Stimulated activated CD4-positive, alpha-beta T cell treated with anti-CD3 and anti-CD28 coated beads, TNF-alpha, amount 100 ng/mL, for 4 hours (primary cell): Measurements from ENCODE around the gene NUP43.
"Not testable (repeated sequence)": the region's sequence is repeated elsewhere in the genome, so short reads cannot be mapped to it uniquely, and the experiment has no call there.

Experiments used
- DNase-seq, 3 experiments: peaks; one replicate each; pipeline ENCODE4 v3.0.0-alpha.2; 2020; ENCODE audit warnings: low read depth in 3 of 3

The NUP43 gene

DNA sequence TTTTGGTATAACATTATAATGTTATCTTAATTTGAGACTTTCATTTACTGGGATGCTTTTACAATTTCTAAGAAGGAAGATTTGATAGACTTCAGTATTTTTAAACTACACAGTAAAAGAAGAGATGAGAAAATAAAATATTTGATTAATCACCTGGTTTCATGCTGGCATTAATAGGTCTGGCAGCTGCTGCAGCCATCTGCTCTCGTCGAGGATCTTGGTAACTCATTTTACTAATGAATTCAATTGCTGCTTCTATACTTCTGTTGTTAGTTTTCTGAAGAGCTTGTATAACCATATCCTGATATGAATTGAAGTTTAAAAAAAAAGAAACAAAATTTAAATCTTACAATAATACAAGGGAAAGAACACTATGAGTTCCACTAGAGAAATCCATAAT is 51.4 kb downstream of the NUP43 start:
- DNase-seq: no peak

DNA sequence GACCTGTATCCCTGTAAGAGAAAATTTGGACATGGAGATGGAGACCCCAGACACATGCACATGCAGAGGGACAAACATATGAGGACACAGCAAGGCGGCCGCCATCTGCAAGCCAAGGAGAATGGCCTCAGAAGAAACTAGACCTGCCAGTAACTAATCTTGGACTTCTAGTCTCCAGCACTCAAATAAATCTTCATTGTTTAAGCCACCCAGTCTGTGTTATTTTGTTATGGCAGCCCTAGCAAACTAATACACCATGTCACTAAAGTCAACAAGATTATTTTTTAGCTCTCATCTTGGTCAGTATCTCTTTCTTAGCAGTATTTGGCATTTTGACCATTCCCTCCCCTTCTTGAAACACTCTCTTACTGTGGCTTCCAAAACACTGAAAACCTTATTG is 55.1 kb downstream of the NUP43 start:
- DNase-seq: no peak

DNA sequence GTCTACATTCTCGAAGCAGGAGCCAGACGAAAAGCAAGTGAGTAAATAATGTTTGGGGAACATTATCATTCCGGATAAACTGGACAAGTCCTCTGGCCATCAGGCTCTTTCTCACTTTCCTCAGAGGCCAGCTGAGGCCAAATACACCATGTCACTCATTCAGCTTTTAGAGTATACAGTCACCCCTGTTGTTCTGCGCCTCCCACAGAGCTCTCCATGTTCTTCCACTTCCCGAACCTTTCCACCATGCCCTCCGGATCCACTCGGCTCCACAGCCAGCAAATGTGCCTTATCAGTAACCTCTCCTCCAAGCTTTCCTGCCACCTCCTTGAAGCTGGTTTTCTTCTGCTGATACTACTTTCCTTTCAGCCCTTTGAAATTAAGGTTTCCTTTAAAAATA is 60.1 kb downstream of the NUP43 start:
- DNase-seq: no peak

DNA sequence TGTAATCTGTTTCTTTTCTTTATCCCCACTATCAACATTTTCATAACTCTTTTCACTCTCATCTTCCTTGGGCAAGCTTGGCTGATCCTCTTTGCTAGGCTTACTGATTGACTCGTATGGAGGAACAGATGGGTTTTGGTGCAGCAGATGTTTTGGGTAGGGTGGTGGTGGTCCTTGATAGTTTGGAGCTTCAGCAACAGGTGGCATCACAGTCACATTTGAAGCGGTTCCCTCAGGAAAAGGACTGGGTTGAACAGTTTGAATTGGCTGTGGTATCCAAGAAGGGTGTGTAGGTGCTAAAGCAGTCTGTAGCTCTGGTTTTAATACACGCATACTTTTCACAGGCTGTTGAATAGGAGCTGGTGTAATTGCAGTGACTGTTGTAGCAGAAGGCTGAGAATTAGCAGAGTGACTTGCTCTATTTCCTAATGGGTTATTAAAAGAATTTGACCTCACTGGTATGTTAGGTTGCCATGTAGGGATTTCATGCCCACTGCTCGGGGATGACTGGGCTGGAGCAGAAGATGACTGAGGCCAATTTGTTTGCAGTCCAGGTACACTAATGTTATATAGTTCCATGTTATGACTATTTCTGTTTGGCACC is 63.0 kb downstream of the NUP43 start:
- DNase-seq: no peak

DNA sequence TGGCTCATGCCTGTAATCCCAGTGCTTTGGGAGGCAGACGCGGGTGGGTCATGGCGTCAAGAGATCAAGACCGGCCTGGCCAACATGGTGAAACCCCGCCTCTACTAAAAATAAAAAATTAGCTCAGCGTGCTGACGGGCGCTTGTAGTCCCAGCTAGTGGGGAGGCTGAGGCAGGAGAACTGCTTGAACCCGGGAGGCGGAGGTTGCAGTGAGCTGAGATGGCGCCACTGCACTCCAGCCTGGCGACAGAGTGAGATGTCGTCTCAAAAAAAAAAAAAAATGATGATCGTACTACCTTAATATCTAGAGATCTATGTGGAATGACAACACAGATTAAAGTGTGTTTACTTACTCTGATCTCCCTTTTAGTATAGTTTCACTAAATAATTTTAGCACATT is 64.5 kb downstream of the NUP43 start:
- not testable (repeated sequence) for DNase-seq

DNA sequence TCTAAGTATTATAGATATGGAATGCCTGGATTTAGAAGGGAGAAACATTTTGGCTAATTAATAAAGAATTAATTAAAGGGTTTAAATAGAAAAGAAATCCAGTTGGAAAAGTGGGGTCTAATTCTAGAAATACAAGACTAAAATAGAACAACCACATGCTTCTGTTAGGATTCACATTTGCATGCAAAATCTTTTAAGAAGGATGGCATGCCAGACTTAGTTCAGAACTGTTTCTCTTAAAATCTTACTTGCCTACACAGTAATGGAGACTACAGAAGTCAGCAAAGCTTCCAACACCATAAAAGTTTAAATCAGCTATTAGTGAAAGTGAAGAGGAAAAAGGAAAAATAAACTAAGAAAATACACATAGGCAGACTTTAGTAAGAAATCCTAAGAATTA is 65.1 kb downstream of the NUP43 start:
- DNase-seq: no peak

DNA sequence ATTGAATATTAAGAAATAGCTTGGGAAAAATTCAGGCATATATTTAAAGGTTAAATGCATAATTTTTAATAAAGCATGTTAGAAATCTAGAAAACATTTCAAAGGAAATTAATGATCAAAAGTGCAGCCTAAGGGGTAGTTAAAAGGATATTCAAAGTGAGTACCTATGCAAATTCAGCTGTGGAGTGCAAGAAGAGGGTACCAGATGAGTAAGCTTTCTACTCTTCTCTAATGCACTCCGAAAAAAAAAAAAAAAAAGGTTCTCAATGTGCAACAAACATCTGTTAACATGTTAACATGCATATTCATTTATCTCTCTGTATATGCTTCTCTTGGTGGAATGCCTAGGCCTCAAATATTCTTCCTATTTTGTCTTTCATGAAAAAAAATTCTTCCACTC is 65.8 kb downstream of the NUP43 start:
- DNase-seq: no peak
